ENCODE results near the gene GJB5.
"Not testable (repeated sequence)": the region's sequence is repeated elsewhere in the genome, so short reads cannot be mapped to it uniquely, and the experiment has no call there.

GJB5 gene

GRCh38 chr1:34746101-34746500 lies 8.7 kb upstream of the GJB5 start:
- DNase-seq, result no peak

- no peak for DNase-seq
Measured at GRCh38 chr1:34746785-34747637, 7.8 kb upstream of the GJB5 start.

- no peak for DNase-seq
Measured at GRCh38 chr1:34747638-34747941, 7.3 kb upstream of the GJB5 start.

- no peak for DNase-seq
Measured at GRCh38 chr1:34749992-34750391, 4.9 kb upstream of the GJB5 start.

GRCh38 chr1:34750610-34751009 lies 4.2 kb upstream of the GJB5 start:
- no peak for DNase-seq

- no peak for DNase-seq
Measured at GRCh38 chr1:34753163-34753562, 1.7 kb upstream of the GJB5 start.

- DNase-seq, result no peak
Measured at GRCh38 chr1:34755961-34756360, 1.1 kb downstream of the GJB5 start.

- no peak for DNase-seq
Measured at GRCh38 chr1:34757386-34757785, 2.5 kb downstream of the GJB5 start.

- no peak for DNase-seq
Measured at GRCh38 chr1:34758751-34759150, 3.9 kb downstream of the GJB5 start.

GRCh38 chr1:34759503-34760357 lies 4.9 kb downstream of the GJB5 start, which contains the start of gene GJB4:
GJB4 (plus strand) TSS chr1:34759740; CDS start chr1:34761255, 1,515 bp downstream.
- DNase-seq, result no peak

- no peak for DNase-seq
Measured at GRCh38 chr1:34761176-34761761, 6.4 kb downstream of the GJB5 start.

- DNase-seq, result no peak
Measured at GRCh38 chr1:34761776-34762307, 7.0 kb downstream of the GJB5 start.

GRCh38 chr1:34762474-34763141 lies 7.8 kb downstream of the GJB5 start:
- no peak for DNase-seq

GRCh38 chr1:34763142-34763781 lies 8.4 kb downstream of the GJB5 start:
- no peak for DNase-seq

- DNase-seq, result no peak
Measured at GRCh38 chr1:34768856-34769255, 14.0 kb downstream of the GJB5 start.

- no peak for DNase-seq
Measured at GRCh38 chr1:34770891-34771504, 16.2 kb downstream of the GJB5 start.

GRCh38 chr1:34771573-34772371 lies 16.9 kb downstream of the GJB5 start:
- DNase-seq, result no peak

GRCh38 chr1:34773114-34773513 lies 18.3 kb downstream of the GJB5 start:
- DNase-seq, result not testable (repeated sequence)

GRCh38 chr1:34774957-34775356 lies 20.1 kb downstream of the GJB5 start:
- DNase-seq, result no peak

GRCh38 chr1:34776911-34777310 lies 22.1 kb downstream of the GJB5 start:
- no peak for DNase-seq
